ENCODE results near the gene PAX3.

- TF ChIP-seq L3MBTL2 (conservative IDR thresholded peaks at IDR 0.05) (no peak), SP1 (IDR thresholded peaks at IDR 0.05) (no peak), CTBP1 (IDR thresholded peaks at IDR 0.05; ENCODE audit: borderline replicate concordance) (no peak), SUZ12 (IDR thresholded peaks at IDR 0.05) (no peak), FOXK2 (IDR thresholded peaks at IDR 0.05) (no peak), FOXA1 (IDR thresholded peaks at IDR 0.05) (no peak), ZNF384 (IDR thresholded peaks at IDR 0.05) (no peak), FOXM1 (IDR thresholded peaks at IDR 0.05; ENCODE audit: borderline replicate concordance) (no peak), ARNT (IDR thresholded peaks at IDR 0.05) (no peak), LEF1 (IDR thresholded peaks at IDR 0.05; ENCODE audit: borderline replicate concordance) (no peak)
These were observed 30.3 kb downstream of the PAX3 start for GRCh38 chr2:222268311-222268990.
